ENCODE results near the gene KLK6.

DNA sequence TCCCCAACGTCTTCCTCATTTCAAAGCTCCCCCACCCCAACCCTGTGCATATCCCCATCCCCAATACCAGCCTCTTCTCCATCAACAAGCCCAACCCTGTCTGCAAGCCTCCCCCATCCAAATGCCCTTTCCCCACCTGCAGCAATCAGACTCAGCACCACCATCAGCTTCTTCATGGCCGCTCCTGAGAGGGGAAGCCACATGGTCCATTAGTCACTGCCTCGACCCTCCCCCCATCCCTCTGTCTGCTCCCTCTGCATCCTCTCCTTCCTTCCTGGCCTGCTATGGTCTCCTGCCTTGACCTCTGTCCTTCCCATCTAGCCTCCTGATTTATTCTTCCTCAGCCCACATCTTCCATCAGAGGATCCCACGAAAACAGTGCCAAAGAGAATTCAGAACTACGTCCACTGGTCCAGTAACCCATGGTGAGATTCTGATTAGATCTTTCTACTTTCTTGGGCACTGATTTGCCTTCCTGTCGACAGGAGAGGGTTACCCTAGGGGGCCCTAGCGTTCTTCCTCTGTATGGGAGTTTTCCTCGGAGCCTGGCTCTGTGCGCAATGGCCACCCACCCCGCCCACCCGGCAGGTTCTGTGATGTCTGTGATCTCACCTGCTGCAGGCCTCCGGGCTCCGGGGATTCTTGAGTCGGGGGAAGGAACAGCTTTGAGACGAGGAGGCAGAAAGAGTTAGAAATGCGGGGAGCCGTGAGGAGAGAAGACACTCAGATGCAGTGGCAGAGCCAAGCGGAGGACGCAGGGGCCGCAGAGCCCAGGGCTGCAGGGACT is 1.3 kb downstream of the KLK6 start:
- no peak for TF ChIP-seq CTCF (IDR thresholded peaks at IDR 0.05; ENCODE audit: low read depth, low read length, missing input control)
- no peak for TF ChIP-seq FOXA1 (IDR thresholded peaks at IDR 0.05)
- no peak for TF ChIP-seq RAD21 (IDR thresholded peaks at IDR 0.05)
- no peak for TF ChIP-seq REST (IDR thresholded peaks at IDR 0.05)
- no peak for TF ChIP-seq JUND (IDR thresholded peaks at IDR 0.05)
- TF ChIP-seq SP1 (IDR thresholded peaks at IDR 0.05) = no peak

Measured in liver (tissue), 3 donors.